Measurements from ENCODE around the gene WLS.

GRCh38 chr1:68213843-68214242 is 18.5 kb downstream of the WLS start:
- TF ChIP-seq SUZ12 (IDR thresholded peaks at IDR 0.05; ENCODE audit: extremely low read depth, insufficient read depth, insufficient read length): no peak
- TF ChIP-seq YY1 (IDR thresholded peaks at IDR 0.05; ENCODE audit: insufficient read depth, insufficient read length): no peak
- TF ChIP-seq ZNF274 (IDR thresholded peaks at IDR 0.05; ENCODE audit: low read depth, low read length): no peak
